SH-SY5Y (cell line): ENCODE measurements around the gene PNPLA7.

Experiments used
- GATA2 ChIP-seq: IDR thresholded peaks from 2 replicates; pipeline ENCODE4 v1.6.1; 2011; ENCODE audit warnings: mild to moderate bottlenecking, low read depth, low read length
- GATA3 ChIP-seq: IDR thresholded peaks from 2 replicates; pipeline ENCODE4 v1.6.1; 2011; ENCODE audit warnings: low read depth, mild to moderate bottlenecking, low read length, moderate library complexity

- no peak for TF ChIP-seq GATA2
- TF ChIP-seq GATA3: no peak
Observed at GRCh38 chr9:137551264-137552021, 1.2 kb upstream of the PNPLA7 start, which contains the start of gene MRPL41.
